Activated naive CD8-positive, alpha-beta T cell treated with anti-CD3 and anti-CD28 coated beads, Interleukin-2, amount 50 U/mL, for 24 hours (primary cell): ENCODE data around the gene TPSG1.
"Not testable (repeated sequence)": the region's sequence is repeated elsewhere in the genome, so short reads cannot be mapped to it uniquely, and the experiment has no call there.

Experiments
- ATAC-seq: fragments of 150-1000 bp; cut with Tn5 transposase; one replicate; pipeline ENCODE4 v1.10.0; 2021
- DNase-seq: peaks from one replicate; pipeline ENCODE4 v3.0.0; 2021
- H3K27ac Mint-ChIP-seq: one replicate; pipeline ENCODE4 v1.8.0; 2021; ENCODE audit warnings: mild to moderate bottlenecking, mixed read lengths
- H3K27me3 Mint-ChIP-seq: one replicate; pipeline ENCODE4 v1.8.0; 2021; ENCODE audit warnings: mixed read lengths
- H3K36me3 Mint-ChIP-seq: one replicate; pipeline ENCODE4 v1.8.0; 2021; ENCODE audit warnings: low read depth, mixed read lengths
- H3K4me1 Mint-ChIP-seq: one replicate; pipeline ENCODE4 v1.8.0; 2021; ENCODE audit warnings: mixed read lengths
- H3K4me3 Mint-ChIP-seq: one replicate; pipeline ENCODE4 v1.8.0; 2021; ENCODE audit warnings: mild to moderate bottlenecking, moderate library complexity, mixed read lengths
- H3K9me3 Mint-ChIP-seq: one replicate; pipeline ENCODE4 v1.8.0; 2021; ENCODE audit warnings: mixed read lengths

Gene TPSG1

DNA sequence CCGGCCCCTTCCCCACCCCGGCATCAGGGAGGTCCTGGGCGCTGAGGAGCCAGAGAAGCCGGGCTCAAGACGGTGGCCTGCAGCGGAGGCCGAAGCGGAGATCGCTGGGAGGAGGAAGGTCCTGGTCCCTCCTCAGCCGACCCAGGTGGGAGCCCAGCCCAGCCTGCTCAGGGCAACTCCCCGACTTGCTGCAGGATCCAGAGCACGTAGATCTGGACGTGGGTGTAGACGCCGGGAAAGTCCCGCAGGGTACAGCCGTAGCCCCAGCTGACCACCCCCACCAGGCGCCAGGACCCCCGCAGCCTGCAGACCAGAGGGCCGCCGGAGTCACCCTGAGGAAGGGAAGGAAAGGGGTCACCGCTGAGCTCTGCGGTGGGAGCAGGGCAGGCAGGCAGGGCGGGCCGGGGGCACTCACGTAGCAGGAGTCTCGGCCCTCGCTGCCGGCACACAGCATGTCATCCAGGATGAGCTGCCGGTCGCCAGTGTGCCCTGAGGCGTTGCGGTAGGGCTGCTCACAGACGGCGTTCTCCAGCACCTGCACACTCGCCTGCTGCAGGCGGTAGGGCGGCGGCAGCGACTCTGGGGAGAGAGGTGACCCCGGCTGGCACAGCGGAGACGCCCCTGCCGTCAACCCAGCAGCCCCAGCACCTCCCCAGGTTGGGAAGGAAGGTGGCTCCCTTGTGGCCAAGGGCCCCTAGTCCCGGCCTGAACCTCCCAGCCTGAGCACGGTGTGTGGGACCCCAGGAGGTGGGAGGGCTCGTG lies 36.2 kb upstream of the TPSG1 start:
- peaks cover 2% of the 10 kb centered on the region for H3K4me1 Mint-ChIP-seq
- no peak overlapping the region for H3K27ac Mint-ChIP-seq
- H3K36me3 Mint-ChIP-seq, result no peaks in the 10 kb centered on the region
- H3K4me3 Mint-ChIP-seq, result no peak overlapping the region
- H3K9me3 Mint-ChIP-seq, result peaks cover 8% of the 10 kb centered on the region
- peak; percentile 14 for DNase-seq
- no peak for ATAC-seq
- H3K27me3 Mint-ChIP-seq, result peaks cover 22% of the 10 kb centered on the region

DNA sequence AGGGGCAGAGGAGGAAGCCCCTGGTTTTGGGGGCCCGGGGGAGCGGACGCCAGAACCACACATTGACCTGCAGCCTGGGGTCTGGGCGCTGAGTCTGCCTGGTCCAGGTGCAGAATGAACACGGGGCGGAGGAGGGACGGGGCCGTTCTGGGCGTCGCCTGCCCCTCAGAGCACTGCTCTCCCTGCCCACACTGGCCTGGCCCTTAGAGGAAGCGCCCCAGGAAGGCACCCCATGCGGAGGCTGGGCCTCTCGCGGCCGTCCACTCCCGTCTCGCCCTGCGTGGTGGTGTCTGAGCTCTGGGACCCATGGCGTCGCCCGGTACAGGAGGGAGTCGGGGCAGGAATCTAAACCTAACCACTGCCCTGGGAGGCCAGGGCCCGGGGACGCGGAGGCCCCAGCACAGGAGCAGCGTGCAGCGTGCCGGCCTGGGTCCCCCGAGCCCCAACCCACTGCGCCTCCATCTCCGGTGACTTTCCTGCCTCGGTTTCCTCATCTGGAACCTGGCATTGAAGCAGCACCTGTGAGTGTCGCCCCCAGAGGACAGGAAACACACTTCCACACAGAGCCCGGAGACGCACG lies 35.1 kb upstream of the TPSG1 start:
- peaks cover 8% of the 10 kb centered on the region for H3K9me3 Mint-ChIP-seq
- peaks cover 22% of the 10 kb centered on the region for H3K27me3 Mint-ChIP-seq
- H3K4me1 Mint-ChIP-seq, result peaks cover 2% of the 10 kb centered on the region
- H3K36me3 Mint-ChIP-seq, result no peaks in the 10 kb centered on the region
- no peak overlapping the region for H3K4me3 Mint-ChIP-seq
- DNase-seq, result no peak
- no peak for ATAC-seq
- no peak overlapping the region for H3K27ac Mint-ChIP-seq

DNA sequence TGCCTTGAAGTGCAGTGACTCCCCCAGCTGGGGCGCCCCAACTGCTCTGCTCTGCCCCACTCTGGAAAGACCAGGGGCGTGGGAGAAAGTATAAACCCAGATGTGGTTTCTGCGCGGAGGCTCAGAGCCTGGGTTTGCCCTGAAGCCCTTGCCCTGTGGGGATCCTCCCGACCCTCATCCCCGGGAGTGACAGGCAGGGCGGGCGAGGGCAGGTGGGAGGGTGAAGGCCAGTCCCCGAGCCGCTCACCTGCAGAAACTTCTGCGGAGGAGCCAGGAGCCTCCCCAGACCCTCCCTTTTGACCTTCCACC lies 34.6 kb upstream of the TPSG1 start:
- Mint-ChIP-seq H3K4me3 (no peak overlapping the region), H3K9me3 (peaks cover 6% of the 10 kb centered on the region), H3K4me1 (peaks cover 2% of the 10 kb centered on the region), H3K27ac (no peak overlapping the region), H3K36me3 (no peaks in the 10 kb centered on the region), H3K27me3 (peaks cover 22% of the 10 kb centered on the region)
- ATAC-seq (no peak), DNase-seq (no peak)

DNA sequence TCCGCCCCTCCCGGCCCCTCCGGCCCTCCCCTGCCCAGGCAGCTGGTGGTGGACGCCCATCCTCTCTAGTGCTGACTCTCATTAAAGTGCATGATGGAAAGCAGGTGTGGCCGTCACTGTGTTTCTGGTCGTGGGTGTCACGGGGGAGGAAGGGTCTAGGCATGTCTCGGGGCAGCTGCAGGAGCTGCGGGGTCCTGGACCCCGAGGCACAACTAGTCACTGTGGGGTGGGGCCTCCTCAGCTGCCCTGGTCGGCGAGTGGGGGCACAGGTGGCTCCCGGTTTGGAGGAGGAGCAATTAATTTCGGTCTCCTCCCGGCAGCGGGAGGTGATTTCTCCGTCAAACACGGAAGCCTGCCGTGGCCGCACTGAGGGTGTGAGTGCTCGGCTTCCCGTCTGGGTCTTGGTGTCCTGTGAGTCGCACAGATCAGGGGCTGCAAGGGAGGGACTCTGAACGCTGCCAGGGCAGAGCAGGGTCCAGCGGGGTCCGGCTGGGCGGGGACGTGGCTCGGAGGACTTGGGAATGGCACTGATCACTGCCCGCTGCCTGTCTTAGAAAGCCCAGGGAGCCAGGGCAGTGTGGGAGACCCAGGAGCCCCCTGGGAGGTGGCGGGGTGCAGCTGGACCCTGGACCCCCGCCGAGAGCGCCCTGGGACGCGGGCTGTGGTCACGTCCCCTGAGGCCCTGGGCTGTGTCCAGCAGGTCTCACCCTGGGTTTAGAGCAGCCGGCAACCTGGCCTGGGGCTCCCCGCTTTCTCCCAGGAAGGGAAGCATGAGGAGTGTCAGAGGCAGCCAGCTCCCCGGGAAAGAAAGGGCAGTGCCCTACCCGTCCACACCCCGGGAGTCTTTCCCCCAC lies 34.1 kb upstream of the TPSG1 start:
- Mint-ChIP-seq H3K27me3 (peaks cover 22% of the 10 kb centered on the region), H3K36me3 (no peaks in the 10 kb centered on the region), H3K27ac (no peak overlapping the region), H3K4me3 (no peak overlapping the region), H3K4me1 (peaks cover 2% of the 10 kb centered on the region), H3K9me3 (peaks cover under 1% of the 10 kb centered on the region)
- ATAC-seq (no peak), DNase-seq (no peak)

DNA sequence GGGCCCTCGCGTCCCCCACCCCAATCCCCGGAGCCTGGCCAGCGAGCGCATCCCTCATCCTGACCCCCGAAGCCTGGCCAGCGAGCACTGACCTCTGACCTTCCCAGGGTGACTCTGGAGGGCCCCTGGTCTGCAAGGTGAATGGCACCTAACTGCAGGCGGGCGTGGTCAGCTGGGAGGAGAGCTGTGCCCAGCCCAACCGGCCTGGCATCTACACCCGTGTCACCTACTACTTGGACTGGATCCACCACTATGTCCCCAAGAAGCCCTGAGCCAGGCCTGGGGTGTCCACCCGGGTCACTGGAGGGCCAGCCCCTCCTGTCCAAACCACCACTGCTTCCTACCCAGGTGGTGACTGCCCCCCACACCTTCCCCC lies 33.1 kb upstream of the TPSG1 start:
- peaks cover 22% of the 10 kb centered on the region for H3K27me3 Mint-ChIP-seq

DNA sequence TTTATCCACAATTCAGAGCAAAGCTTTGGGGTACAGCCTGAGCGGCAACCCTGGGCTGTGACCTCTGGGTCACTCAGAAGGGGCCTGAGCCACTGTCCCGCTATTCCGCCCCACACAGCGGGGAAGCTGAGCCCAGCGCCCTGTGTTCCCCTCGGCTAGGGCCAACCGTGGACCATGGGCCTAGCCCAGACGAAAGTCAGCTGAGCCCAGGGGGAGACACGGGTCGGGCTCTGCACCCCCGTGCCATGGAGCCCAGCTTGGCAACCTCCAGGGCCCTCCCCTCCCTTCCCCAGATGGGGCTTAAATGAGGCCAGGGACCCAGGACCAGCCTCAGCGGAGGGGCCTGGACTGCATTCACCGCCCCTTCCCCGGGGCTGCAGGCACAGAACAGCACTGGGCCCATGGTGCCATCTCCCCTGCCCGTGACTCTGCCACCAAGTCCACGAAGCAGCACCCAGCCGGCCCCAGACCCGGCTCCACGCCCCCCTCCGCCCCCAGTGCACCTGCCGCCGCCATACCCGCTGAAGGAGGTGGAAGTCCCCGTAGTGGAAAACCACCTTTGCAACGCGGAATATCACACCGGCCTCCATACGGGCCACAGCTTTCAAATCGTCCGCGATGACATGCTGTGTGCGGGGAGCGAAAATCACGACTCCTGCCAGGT lies 32.6 kb upstream of the TPSG1 start:
- no peak for ATAC-seq

More for the DNA sequence above, 33.1 kb upstream of the TPSG1 start:
- no peaks in the 10 kb centered on the region for H3K9me3 Mint-ChIP-seq
- no peak for ATAC-seq
- no peak overlapping the region for H3K4me3 Mint-ChIP-seq
- no peaks in the 10 kb centered on the region for H3K36me3 Mint-ChIP-seq
- no peak overlapping the region for H3K27ac Mint-ChIP-seq
- H3K4me1 Mint-ChIP-seq, result peaks cover 2% of the 10 kb centered on the region
- DNase-seq, result no peak

DNA sequence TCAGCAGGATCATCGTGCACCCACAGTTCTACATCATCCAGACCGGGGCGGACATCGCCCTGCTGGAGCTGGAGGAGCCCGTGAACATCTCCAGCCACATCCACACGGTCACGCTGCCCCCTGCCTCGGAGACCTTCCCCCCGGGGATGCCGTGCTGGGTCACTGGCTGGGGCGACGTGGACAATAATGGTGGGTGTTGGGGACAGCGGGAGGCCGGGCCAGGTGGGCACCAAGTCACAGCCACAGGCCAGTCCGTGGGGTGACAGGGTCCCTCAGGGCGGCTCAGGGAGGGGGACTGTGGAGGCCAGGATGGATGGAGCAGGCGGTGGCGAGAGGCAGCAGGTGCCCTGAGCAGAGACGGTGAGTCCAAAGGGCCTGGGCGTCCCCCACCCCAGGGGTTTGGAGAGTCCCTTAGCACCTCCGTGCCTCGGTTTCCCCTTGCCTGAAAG lies 31.8 kb upstream of the TPSG1 start:
- DNase-seq (no peak), ATAC-seq (peak; percentile 27)
- no peaks in the 10 kb centered on the region for H3K9me3 Mint-ChIP-seq
- no peak overlapping the region for H3K4me3 Mint-ChIP-seq
- H3K27ac Mint-ChIP-seq, result no peak overlapping the region
- H3K27me3 Mint-ChIP-seq, result peaks cover 16% of the 10 kb centered on the region
- no peaks in the 10 kb centered on the region for H3K36me3 Mint-ChIP-seq
- peaks cover 2% of the 10 kb centered on the region for H3K4me1 Mint-ChIP-seq

More for the DNA sequence above, 32.6 kb upstream of the TPSG1 start:
- Mint-ChIP-seq H3K4me1 (peaks cover 2% of the 10 kb centered on the region), H3K27ac (no peak overlapping the region), H3K9me3 (no peaks in the 10 kb centered on the region), H3K27me3 (peaks cover 22% of the 10 kb centered on the region), H3K4me3 (no peak overlapping the region), H3K36me3 (no peaks in the 10 kb centered on the region)
- DNase-seq, result no peak

DNA sequence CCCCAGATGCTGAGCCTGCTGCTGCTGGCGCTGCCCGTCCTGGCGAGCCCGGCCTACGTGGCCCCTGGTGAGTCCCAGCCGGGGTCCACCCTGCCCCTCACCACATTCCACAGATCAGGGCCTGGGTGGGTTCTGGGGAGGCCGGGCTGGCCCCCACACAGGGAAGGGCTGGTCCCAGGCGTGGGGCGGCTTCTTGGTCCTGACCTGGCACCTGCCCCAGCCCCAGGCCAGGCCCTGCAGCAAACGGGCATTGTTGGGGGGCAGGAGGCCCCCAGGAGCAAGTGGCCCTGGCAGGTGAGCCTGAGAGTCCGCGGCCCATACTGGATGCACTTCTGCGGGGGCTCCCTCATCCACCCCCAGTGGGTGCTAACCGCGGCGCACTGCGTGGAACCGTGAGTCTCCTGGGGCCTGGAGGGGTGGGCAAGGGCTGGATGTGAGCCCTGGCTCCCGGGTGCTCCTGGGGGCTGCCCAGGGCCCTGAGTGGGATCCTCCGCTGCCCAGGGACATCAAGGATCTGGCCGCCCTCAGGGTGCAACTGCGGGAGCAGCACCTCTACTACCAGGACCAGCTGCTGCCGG lies 31.3 kb upstream of the TPSG1 start:
- not testable (repeated sequence) for H3K4me1 Mint-ChIP-seq, H3K9me3 Mint-ChIP-seq, ATAC-seq, H3K4me3 Mint-ChIP-seq, H3K27ac Mint-ChIP-seq, DNase-seq, H3K36me3 Mint-ChIP-seq
- peaks cover 13% of the 10 kb centered on the region for H3K27me3 Mint-ChIP-seq

DNA sequence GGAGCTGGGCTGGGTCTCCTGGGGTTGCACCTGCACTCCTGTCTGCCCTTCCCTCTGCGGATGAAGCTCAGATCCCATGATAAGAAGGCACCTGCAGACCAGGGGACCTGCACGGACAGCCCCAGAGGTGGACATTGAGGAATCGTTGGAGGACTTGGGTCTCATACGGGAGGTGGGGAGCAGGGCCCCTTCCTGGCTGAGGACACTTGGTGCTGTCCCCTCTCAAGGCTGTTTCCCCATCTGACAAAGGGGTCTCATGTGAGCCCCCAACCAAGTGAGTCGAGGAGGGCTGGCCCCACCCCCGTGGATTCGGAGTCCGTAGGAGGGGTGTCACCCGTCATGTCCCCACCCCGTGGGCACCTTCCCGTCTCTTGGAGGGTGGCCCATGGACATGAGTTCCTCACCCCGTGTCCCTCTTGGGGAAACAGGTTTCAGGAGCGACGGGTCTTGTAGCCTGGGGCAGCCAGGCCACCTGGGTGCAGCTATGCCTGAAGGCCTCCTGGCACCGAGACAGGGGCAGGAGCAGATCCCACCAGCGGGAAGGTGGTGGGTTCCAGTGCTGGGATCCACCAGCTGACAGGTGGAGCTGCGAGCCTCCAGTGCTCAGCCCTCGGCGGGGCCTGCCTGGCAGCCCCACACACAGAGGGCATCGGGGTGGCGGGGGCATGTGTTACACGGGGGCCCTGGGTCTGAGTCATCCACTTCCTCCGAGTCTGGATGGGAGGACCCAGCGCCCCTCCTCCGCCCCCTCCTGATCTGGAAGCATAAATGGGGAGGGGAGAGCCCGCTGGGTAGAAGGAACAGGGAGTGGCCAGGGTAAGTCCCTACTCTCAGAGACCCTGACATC lies 30.4 kb upstream of the TPSG1 start, which contains the start of gene TPSD1:
TSS of gene TPSD1 (plus strand) at position 794 of the 847 bp plus-strand sequence. CDS start 212 bp downstream, outside the sequence.
- H3K27me3 Mint-ChIP-seq, H3K4me3 Mint-ChIP-seq, H3K36me3 Mint-ChIP-seq, H3K4me1 Mint-ChIP-seq, H3K9me3 Mint-ChIP-seq, H3K27ac Mint-ChIP-seq, DNase-seq, ATAC-seq: not testable (repeated sequence)

DNA sequence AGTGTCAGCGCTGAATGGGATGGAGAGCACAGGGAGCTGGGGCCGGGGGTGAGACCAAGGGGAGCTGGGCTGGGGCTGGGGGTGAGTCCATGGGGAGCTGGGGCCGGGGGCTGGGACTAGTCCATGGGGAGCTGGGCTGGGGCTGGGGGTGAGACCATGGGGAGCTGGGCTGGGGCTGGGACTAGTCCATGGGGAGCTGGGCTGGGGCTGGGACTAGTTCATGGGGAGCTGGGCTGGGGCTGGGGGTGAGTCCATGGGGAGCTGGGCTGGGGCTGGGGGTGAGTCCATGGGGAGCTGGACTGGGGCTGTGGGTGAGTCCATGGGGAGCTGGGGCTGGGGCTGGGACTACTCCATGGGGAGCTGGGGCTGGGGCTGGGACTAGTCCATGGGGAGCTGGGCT lies 29.8 kb upstream of the TPSG1 start:
- H3K27me3 Mint-ChIP-seq, H3K4me1 Mint-ChIP-seq, H3K9me3 Mint-ChIP-seq, H3K4me3 Mint-ChIP-seq, H3K27ac Mint-ChIP-seq, ATAC-seq, DNase-seq, H3K36me3 Mint-ChIP-seq: not testable (repeated sequence)

DNA sequence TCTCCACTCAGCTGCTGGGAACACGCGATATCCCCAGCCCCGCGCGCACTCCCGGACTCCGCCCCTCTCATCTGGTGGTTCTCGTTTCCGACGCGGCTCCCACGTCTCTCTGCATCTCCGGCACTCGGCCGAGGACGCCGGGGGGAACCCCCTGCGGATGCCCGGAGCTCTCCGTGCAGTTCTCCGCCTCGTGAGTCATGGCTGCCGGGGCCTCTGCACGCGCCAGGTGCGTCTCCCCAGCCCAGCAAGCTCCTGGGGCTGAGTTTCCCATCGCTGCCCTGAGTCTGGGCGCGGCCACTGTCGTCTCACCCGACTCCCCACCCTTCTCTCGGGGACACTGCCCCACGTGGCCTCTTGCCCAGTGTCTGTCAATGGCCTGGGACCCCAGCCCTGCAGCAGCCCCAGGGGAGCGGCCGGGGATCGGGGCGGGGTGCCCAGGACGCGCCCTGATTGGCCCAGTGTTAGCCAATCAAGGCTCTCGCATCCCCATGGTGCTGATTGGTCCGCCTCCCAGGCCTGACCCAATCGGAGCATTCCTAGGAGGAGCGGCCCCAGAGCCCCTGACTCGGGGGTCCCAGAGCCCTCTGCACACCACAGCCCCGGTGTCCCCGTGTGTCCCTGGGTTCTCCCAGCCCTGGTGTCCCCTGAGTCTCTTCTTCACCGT lies 28.8 kb upstream of the TPSG1 start:
- not testable (repeated sequence) for ATAC-seq, H3K4me1 Mint-ChIP-seq, H3K4me3 Mint-ChIP-seq, H3K27me3 Mint-ChIP-seq, DNase-seq, H3K36me3 Mint-ChIP-seq, H3K27ac Mint-ChIP-seq, H3K9me3 Mint-ChIP-seq

DNA sequence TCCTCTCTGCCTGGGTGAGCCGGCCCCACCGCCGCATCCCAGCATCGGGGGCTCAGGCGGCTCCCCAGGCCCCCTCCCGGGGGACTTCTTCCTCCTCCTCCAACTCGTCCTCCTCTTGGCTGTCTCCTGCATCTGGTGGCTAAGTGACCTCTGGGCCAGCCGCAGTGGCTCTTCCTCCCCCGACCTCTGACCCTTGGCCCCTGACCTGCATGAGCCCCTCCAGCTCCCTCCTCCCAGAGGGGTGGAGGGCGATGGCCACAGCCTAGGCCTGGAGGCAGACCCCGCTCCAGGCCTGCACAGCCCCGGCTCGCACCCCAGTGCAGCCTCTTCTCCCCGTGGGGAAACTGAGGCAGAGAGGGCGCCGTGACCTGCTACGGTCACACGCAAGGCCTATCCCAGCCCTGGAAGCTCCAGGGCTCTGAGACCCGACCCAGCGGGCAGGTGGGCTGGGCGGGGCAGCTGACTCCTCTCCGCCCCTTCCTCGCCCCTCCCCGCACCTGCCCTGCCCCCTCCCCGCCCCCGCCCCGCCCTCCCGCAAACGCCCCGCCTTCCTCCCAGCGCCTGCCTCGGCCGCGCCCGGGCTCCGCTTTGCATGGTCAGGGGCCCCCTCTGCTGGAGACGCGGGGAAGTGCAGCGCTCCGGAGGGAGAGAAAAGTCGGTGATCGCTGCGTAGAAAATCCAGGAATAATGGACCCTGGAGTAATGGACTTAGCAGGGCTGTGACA lies 24.1 kb upstream of the TPSG1 start:
- not testable (repeated sequence) for H3K27ac Mint-ChIP-seq, H3K9me3 Mint-ChIP-seq, H3K4me3 Mint-ChIP-seq, H3K4me1 Mint-ChIP-seq, H3K36me3 Mint-ChIP-seq, DNase-seq, H3K27me3 Mint-ChIP-seq
- ATAC-seq, result peak; percentile 21
